Osteoblast (primary cell): ENCODE measurements around the gene VASN. TPM values are rescaled to one million over a fixed set of nuclear protein-coding genes. Genes with fewer than 3 reads are reported as not detected.

ENCODE experiments used
- DNase-seq: peaks from one replicate; pipeline ENCODE4 v3.0.0; 2011; ENCODE audit warnings: low spot score, mixed read lengths; ENCODE audit not compliant: insufficient read length; ENCODE audit errors: missing footprints
- H2AFZ ChIP-seq: 2 replicates; pipeline ENCODE4 v1.6.0; 2011; ENCODE audit warnings: mild to moderate bottlenecking, low read length
- H3K27ac ChIP-seq: 2 replicates; pipeline ENCODE4 v1.5.1; 2011; ENCODE audit warnings: mild to moderate bottlenecking, low read depth, low read length, moderate library complexity
- H3K27me3 ChIP-seq: 2 replicates; pipeline ENCODE4 v1.6.0; 2012; ENCODE audit warnings: mild to moderate bottlenecking, control low read depth, inconsistent platforms, low read length, moderate library complexity; ENCODE audit not compliant: insufficient read depth
- H3K36me3 ChIP-seq: 2 replicates; pipeline ENCODE4 v1.5.1; 2011; ENCODE audit warnings: mild to moderate bottlenecking, low read length, control low read depth, moderate library complexity; ENCODE audit not compliant: insufficient read depth
- H3K4me1 ChIP-seq: 2 replicates; pipeline ENCODE4 v1.5.1; 2011; ENCODE audit warnings: mild to moderate bottlenecking, low read length, control low read depth, moderate library complexity; ENCODE audit not compliant: insufficient read depth
- H3K4me2 ChIP-seq: 2 replicates; pipeline ENCODE4 v1.6.0; 2011; ENCODE audit warnings: mild to moderate bottlenecking, low read length; ENCODE audit not compliant: insufficient read depth
- H3K4me3 ChIP-seq: fragments of 200-600 bp; sonication (generic); 3 replicates; pipeline ENCODE4 v1.5.1; 2012; ENCODE audit warnings: mild to moderate bottlenecking, low read length, inconsistent platforms; ENCODE audit not compliant: insufficient read depth
- H3K79me2 ChIP-seq: 2 replicates; pipeline ENCODE4 v1.6.0; 2012; ENCODE audit warnings: mild to moderate bottlenecking, low read length, control low read depth, inconsistent platforms; ENCODE audit not compliant: insufficient read depth
- H3K9me3 ChIP-seq: 2 replicates; pipeline ENCODE4 v1.5.1; 2011; ENCODE audit warnings: low read depth, low read length, control low read depth
- H4K20me1 ChIP-seq: 2 replicates; pipeline ENCODE4 v1.6.0; 2012; ENCODE audit warnings: mild to moderate bottlenecking, low read length, control low read depth; ENCODE audit not compliant: insufficient read depth
- CTCF ChIP-seq: IDR thresholded peaks from 2 replicates; pipeline ENCODE4 v1.5.1; 2011; ENCODE audit warnings: mild to moderate bottlenecking, low read depth, low read length, moderate library complexity; ENCODE audit errors: extremely low read depth
- total RNA-seq: library from RNA; depleted of rRNA; stranded (reverse); fragments of >200 nt; gene quantifications from 2 replicates; pipeline ENCODE4 v1.2.3, GENCODE V29; 2012

The VASN gene
- total RNA-seq, 1 donor = 217 TPM

GRCh38 chr16:4401094-4401501 lies 29.4 kb downstream of the VASN start:
- no peaks in the 10 kb centered on the region for H3K79me2 ChIP-seq
- no peak for TF ChIP-seq CTCF
- H3K4me3 ChIP-seq = no peak overlapping the region
- no peak overlapping the region for H3K27ac ChIP-seq
- H3K4me1 ChIP-seq = no peaks in the 10 kb centered on the region
- H3K4me2 ChIP-seq = no peak overlapping the region
- peaks cover 3% of the 10 kb centered on the region for H3K36me3 ChIP-seq
- no peak overlapping the region for H2AFZ ChIP-seq
- H4K20me1 ChIP-seq = no peaks in the 10 kb centered on the region
- H3K9me3 ChIP-seq = no peaks in the 10 kb centered on the region
- peak; percentile 73 for DNase-seq
- H3K27me3 ChIP-seq = no peaks in the 10 kb centered on the region

GRCh38 chr16:4401510-4401909 lies 29.9 kb downstream of the VASN start:
- DNase-seq = peak; percentile 35
- H3K27me3 ChIP-seq = no peaks in the 10 kb centered on the region
- TF ChIP-seq CTCF = no peak
- no peaks in the 10 kb centered on the region for H4K20me1 ChIP-seq
- H3K4me2 ChIP-seq = no peak overlapping the region
- no peaks in the 10 kb centered on the region for H3K79me2 ChIP-seq
- no peaks in the 10 kb centered on the region for H3K9me3 ChIP-seq
- H3K36me3 ChIP-seq = peaks cover 3% of the 10 kb centered on the region
- no peak overlapping the region for H3K4me3 ChIP-seq
- no peak overlapping the region for H3K27ac ChIP-seq
- H2AFZ ChIP-seq = no peak overlapping the region
- H3K4me1 ChIP-seq = no peaks in the 10 kb centered on the region

GRCh38 chr16:4402439-4403132 lies 30.9 kb downstream of the VASN start:
- DNase-seq = peak; percentile 100
- peak overlapping the region; percentile 83 for H3K4me2 ChIP-seq
- no peaks in the 10 kb centered on the region for H3K27me3 ChIP-seq
- no peaks in the 10 kb centered on the region for H3K4me1 ChIP-seq
- no peaks in the 10 kb centered on the region for H4K20me1 ChIP-seq
- peak overlapping the region; percentile 73 for H2AFZ ChIP-seq
- peak overlapping the region; percentile 59 for H3K4me3 ChIP-seq
- H3K79me2 ChIP-seq = no peaks in the 10 kb centered on the region
- H3K9me3 ChIP-seq = no peaks in the 10 kb centered on the region
- TF ChIP-seq CTCF = peak; percentile 82
- H3K36me3 ChIP-seq = peaks cover 6% of the 10 kb centered on the region
- H3K27ac ChIP-seq = no peak overlapping the region

GRCh38 chr16:4403133-4403949 lies 31.7 kb downstream of the VASN start:
- H3K79me2 ChIP-seq = no peaks in the 10 kb centered on the region
- H2AFZ ChIP-seq = no peak overlapping the region
- H3K4me1 ChIP-seq = peaks cover 6% of the 10 kb centered on the region
- peaks cover 9% of the 10 kb centered on the region for H3K36me3 ChIP-seq
- peaks cover 5% of the 10 kb centered on the region for H4K20me1 ChIP-seq
- no peak overlapping the region for H3K4me3 ChIP-seq
- H3K27me3 ChIP-seq = no peaks in the 10 kb centered on the region
- DNase-seq = peak; percentile 80
- no peak overlapping the region for H3K27ac ChIP-seq
- TF ChIP-seq CTCF = no peak
- no peaks in the 10 kb centered on the region for H3K9me3 ChIP-seq
- no peak overlapping the region for H3K4me2 ChIP-seq
